DOHH2 (cell line): Measurements from ENCODE around the gene HBB.

Source experiments
- H3F3A ChIP-seq: fragments of 200-600 bp; sonication (generic), shearing (Covaris generic); 2 replicates; pipeline ENCODE4 v1.6.0; 2016; ENCODE audit warnings: antibody characterized with exemption, mild to moderate bottlenecking; ENCODE audit not compliant: control insufficient read depth, insufficient read depth
- H3K27ac ChIP-seq: fragments of 200-600 bp; sonication (generic); 2 replicates; pipeline ENCODE4 v1.5.1; 2014; ENCODE audit warnings: low read depth, mild to moderate bottlenecking, low read length, moderate library complexity
- H3K27me3 ChIP-seq: fragments of 200-600 bp; sonication (generic); 2 replicates; pipeline ENCODE4 v1.6.1; 2014; ENCODE audit warnings: mild to moderate bottlenecking, low read length, mixed read lengths; ENCODE audit not compliant: control insufficient read depth
- H3K36me3 ChIP-seq: fragments of 200-600 bp; sonication (generic); 2 replicates; pipeline ENCODE4 v1.6.1; 2014; ENCODE audit warnings: mild to moderate bottlenecking, low read length, moderate library complexity, mixed read lengths; ENCODE audit not compliant: control insufficient read depth
- H3K4me1 ChIP-seq: fragments of 200-600 bp; sonication (generic); 2 replicates; pipeline ENCODE4 v1.6.1; 2014; ENCODE audit warnings: mild to moderate bottlenecking, low read length, mixed read lengths; ENCODE audit not compliant: control insufficient read depth
- H3K4me2 ChIP-seq: fragments of 200-600 bp; sonication (generic); 2 replicates; pipeline ENCODE4 v1.6.0; 2014; ENCODE audit warnings: mild to moderate bottlenecking, low read length, moderate library complexity
- H3K4me3 ChIP-seq: fragments of 200-600 bp; sonication (generic); 2 replicates; pipeline ENCODE4 v1.5.1; 2014; ENCODE audit warnings: mild to moderate bottlenecking, low read length, mixed read lengths
- H3K79me2 ChIP-seq: fragments of 200-600 bp; sonication (generic); 2 replicates; pipeline ENCODE4 v1.6.1; 2014; ENCODE audit warnings: mild to moderate bottlenecking, low read length, mixed read lengths; ENCODE audit not compliant: control insufficient read depth
- H3K9me2 ChIP-seq: fragments of 200-600 bp; sonication (generic); replicated peaks from 2 replicates; pipeline ENCODE4 v1.6.1; 2014; ENCODE audit warnings: mild to moderate bottlenecking, low read length, mixed read lengths; ENCODE audit not compliant: control insufficient read depth
- H3K9me3 ChIP-seq: fragments of 200-600 bp; sonication (generic); 2 replicates; pipeline ENCODE4 v1.6.1; 2014; ENCODE audit warnings: antibody characterized with exemption, low read length, mixed read lengths; ENCODE audit not compliant: control insufficient read depth, insufficient read depth
- H4K20me1 ChIP-seq: fragments of 200-600 bp; sonication (generic); 2 replicates; pipeline ENCODE4 v1.6.0; 2014; ENCODE audit warnings: low read depth, mild to moderate bottlenecking, antibody characterized with exemption, low read length, moderate library complexity; ENCODE audit not compliant: control insufficient read depth, insufficient read depth
- EZH2phosphoT487 ChIP-seq: fragments of 200-600 bp; sonication (generic); IDR thresholded peaks from 2 replicates; pipeline ENCODE4 v1.6.1; 2017; ENCODE audit warnings: borderline replicate concordance, mild to moderate bottlenecking, antibody characterized with exemption, low read length, moderate library complexity, mixed read lengths
- TF ChIP-seq, protein P1 (sequence below): fragments of 200-600 bp; sonication (generic); IDR thresholded peaks from one replicate; pipeline ENCODE4 v1.5.1; 2014; ENCODE audit warnings: antibody characterized with exemption, mild to moderate bottlenecking, low read depth, low read length; ENCODE audit not compliant: poor library complexity, severe bottlenecking

Gene HBB

DNA sequence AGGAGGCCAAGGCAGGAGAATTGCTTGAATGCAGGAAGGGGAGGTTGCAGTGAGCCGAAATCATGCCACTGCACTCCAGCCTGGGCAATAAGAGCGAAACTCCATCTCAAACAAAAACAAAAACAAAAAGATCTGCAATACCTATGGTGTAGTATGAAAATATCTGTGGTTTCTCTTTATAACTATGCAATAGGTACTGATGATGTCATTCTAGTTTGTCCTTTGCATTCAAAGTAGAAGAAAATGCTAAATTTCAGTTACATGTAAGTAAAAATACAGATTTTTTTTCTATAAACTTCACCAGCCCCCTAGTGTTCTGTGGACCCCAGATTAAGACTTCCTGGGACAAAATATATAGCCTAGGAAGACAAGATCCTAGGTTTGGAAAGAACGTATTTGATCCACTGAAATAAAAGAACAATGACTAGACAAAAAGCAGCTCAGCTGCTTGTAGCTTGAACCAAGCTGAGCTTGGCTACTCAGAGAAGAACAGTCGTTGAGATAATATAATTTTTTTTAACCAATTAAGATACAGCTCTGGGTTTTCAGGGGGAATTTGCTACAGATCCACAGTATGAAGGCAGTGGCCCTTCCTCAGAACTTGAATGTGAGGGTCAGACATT, 45.6 kb upstream of the HBB start:
- no peaks in the 10 kb centered on the region for H3K9me2 ChIP-seq
- no peaks in the 10 kb centered on the region for H4K20me1 ChIP-seq
- H3K4me3 ChIP-seq = no peak overlapping the region
- no peaks in the 10 kb centered on the region for H3K9me3 ChIP-seq
- H3K4me1 ChIP-seq = no peaks in the 10 kb centered on the region
- H3K79me2 ChIP-seq = no peaks in the 10 kb centered on the region
- H3K27ac ChIP-seq = no peak overlapping the region
- no peak for TF ChIP-seq EZH2phosphoT487
- TF ChIP-seq, protein P1, sequence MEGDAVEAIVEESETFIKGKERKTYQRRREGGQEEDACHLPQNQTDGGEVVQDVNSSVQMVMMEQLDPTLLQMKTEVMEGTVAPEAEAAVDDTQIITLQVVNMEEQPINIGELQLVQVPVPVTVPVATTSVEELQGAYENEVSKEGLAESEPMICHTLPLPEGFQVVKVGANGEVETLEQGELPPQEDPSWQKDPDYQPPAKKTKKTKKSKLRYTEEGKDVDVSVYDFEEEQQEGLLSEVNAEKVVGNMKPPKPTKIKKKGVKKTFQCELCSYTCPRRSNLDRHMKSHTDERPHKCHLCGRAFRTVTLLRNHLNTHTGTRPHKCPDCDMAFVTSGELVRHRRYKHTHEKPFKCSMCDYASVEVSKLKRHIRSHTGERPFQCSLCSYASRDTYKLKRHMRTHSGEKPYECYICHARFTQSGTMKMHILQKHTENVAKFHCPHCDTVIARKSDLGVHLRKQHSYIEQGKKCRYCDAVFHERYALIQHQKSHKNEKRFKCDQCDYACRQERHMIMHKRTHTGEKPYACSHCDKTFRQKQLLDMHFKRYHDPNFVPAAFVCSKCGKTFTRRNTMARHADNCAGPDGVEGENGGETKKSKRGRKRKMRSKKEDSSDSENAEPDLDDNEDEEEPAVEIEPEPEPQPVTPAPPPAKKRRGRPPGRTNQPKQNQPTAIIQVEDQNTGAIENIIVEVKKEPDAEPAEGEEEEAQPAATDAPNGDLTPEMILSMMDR = no peak
- no peak overlapping the region for H3K4me2 ChIP-seq
- no peaks in the 10 kb centered on the region for H3K36me3 ChIP-seq
- no peaks in the 10 kb centered on the region for H3F3A ChIP-seq
- no peaks in the 10 kb centered on the region for H3K27me3 ChIP-seq

DNA sequence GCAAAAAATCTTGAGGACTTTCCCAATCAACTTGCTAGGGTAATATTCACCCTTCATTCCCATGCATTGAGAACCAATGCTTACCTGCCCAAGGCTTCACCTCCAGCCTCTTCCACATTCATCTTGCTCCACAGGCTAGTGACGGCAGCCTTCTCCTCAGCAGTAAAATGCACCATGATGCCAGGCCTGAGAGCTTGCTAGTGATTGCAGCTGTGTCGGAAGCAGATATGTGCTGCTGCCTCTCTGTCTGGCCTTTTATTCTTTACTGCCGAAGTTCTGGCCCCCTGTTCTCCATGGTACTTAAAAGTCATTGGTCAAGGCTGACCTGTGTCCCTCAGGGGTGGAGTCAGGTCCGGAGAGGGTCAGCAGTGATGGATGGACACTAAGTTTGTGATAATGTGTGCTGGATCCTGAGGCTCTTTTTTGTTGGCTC, 42.9 kb upstream of the HBB start, which contains the start of gene HBE1:
HBE1 (minus strand) TSS at position 231 of the 433 bp plus-strand sequence; CDS start at position 176, 55 bp downstream.
- no peaks in the 10 kb centered on the region for H3K9me3 ChIP-seq
- no peaks in the 10 kb centered on the region for H3K27me3 ChIP-seq
- H3K36me3 ChIP-seq = no peaks in the 10 kb centered on the region
- H3K4me2 ChIP-seq = no peak within 1 kb of the TSS
- no peaks in the 10 kb centered on the region for H4K20me1 ChIP-seq
- no peaks in the 10 kb centered on the region for H3K4me1 ChIP-seq
- no peaks in the 10 kb centered on the region for H3K79me2 ChIP-seq
- no peaks in the 10 kb centered on the region for H3F3A ChIP-seq
- H3K9me2 ChIP-seq = no peaks in the 10 kb centered on the region
- TF ChIP-seq EZH2phosphoT487 = no peak
- TF ChIP-seq, protein P1 = no peak
- no peak within 1 kb of the TSS for H3K4me3 ChIP-seq
- no peak within 1 kb of the TSS for H3K27ac ChIP-seq

DNA sequence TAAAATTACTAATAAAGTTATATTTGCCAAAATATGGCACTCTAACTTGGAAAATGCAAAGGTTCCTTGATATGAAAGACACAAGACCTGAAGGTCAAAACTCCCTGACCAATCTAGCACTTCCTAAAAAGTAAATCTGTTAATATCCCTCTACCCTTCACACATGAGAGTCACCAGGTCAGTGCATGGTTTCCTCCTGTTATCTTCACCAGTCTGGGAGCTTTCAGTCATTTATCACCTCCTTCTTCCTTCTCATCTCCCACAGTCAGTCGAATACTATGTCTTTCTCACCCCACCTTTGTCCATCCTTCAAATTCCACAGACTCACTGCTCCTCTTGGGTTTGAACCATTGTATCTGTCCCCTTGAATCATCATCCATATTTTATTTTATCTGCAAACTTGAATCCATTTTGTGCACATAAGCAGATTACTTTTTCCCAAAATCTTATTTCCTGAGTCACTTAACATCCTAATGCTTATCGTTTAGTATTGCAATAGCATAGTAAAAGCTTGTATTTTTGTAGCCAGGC, 40.2 kb upstream of the HBB start:
- no peaks in the 10 kb centered on the region for H3K9me3 ChIP-seq
- no peak overlapping the region for H3K4me3 ChIP-seq
- TF ChIP-seq, protein P1 = no peak
- TF ChIP-seq EZH2phosphoT487 = no peak
- H3K79me2 ChIP-seq = no peaks in the 10 kb centered on the region
- H3K4me1 ChIP-seq = no peaks in the 10 kb centered on the region
- no peak overlapping the region for H3K27ac ChIP-seq
- H3K36me3 ChIP-seq = no peaks in the 10 kb centered on the region
- no peaks in the 10 kb centered on the region for H4K20me1 ChIP-seq
- no peaks in the 10 kb centered on the region for H3K27me3 ChIP-seq
- H3F3A ChIP-seq = no peaks in the 10 kb centered on the region
- H3K9me2 ChIP-seq = no peaks in the 10 kb centered on the region
- H3K4me2 ChIP-seq = no peak overlapping the region
